Fibroblast of skin of left biceps (primary cell): ENCODE data around the gene TUB.

Source experiments
- DNase-seq, 2 experiments: peaks; one replicate each; pipeline ENCODE4 v3.0.0-alpha.2; 2013; ENCODE audit warnings: low read depth in 2 of 2

The TUB gene

GRCh38 chr11:8043756-8044155, 37.3 kb upstream of the TUB start:
- DNase-seq, result no peak

GRCh38 chr11:8045839-8046238, 35.2 kb upstream of the TUB start:
- DNase-seq, result no peak

GRCh38 chr11:8047382-8047781, 33.6 kb upstream of the TUB start:
- DNase-seq, result no peak

- no peak for DNase-seq
Measured at GRCh38 chr11:8049084-8049483, 31.9 kb upstream of the TUB start.

GRCh38 chr11:8055091-8055835, 25.7 kb upstream of the TUB start:
- no peak for DNase-seq

- no peak for DNase-seq
Measured at GRCh38 chr11:8055836-8056526, 25.0 kb upstream of the TUB start.

GRCh38 chr11:8056810-8057463, 24.1 kb upstream of the TUB start:
- peak in 1 of 2 experiments; percentile 10 for DNase-seq

- no peak for DNase-seq
Measured at GRCh38 chr11:8058216-8058615, 22.8 kb upstream of the TUB start.

GRCh38 chr11:8059030-8059429, 22.0 kb upstream of the TUB start:
- no peak for DNase-seq

GRCh38 chr11:8059571-8060011, 21.4 kb upstream of the TUB start:
- DNase-seq, result no peak

GRCh38 chr11:8060146-8060719, 20.8 kb upstream of the TUB start:
- DNase-seq, result no peak

- DNase-seq, result peak in 1 of 2 experiments; percentile 7
Measured at GRCh38 chr11:8060801-8061554, 20.0 kb upstream of the TUB start.

- DNase-seq, result no peak
Measured at GRCh38 chr11:8061555-8062428, 19.2 kb upstream of the TUB start.

- no peak for DNase-seq
Measured at GRCh38 chr11:8062781-8063257, 18.2 kb upstream of the TUB start.

- DNase-seq, result peak; percentile 49 to 56
Measured at GRCh38 chr11:8063324-8063723, 17.7 kb upstream of the TUB start.

- DNase-seq, result no peak
Measured at GRCh38 chr11:8065031-8065430, 16.0 kb upstream of the TUB start.

GRCh38 chr11:8066036-8066910, 14.7 kb upstream of the TUB start:
- no peak for DNase-seq

- DNase-seq, result no peak
Measured at GRCh38 chr11:8066911-8067455, 14.0 kb upstream of the TUB start.

- no peak for DNase-seq
Measured at GRCh38 chr11:8067567-8067928, 13.5 kb upstream of the TUB start.
